GM21360 (cell line): ENCODE results near the gene LDAH.
A peak's percentile ranks its signal among the peaks of the same experiment; 100 is the strongest.

Experiments
- ATAC-seq: cut with Tn5 transposase; IDR thresholded peaks from one replicate; pipeline ENCODE4 v1.9.1; 2021; ENCODE audit warnings: mild to moderate bottlenecking, moderate library complexity; ENCODE audit not compliant: unreplicated experiment

LDAH gene

GRCh38 chr2:20669562-20670314 lies 153.2 kb downstream of the LDAH start:
- ATAC-seq = no peak

- no peak for ATAC-seq
Observed at GRCh38 chr2:20668871-20669475, 153.9 kb downstream of the LDAH start.

GRCh38 chr2:20668451-20668850 lies 154.4 kb downstream of the LDAH start:
- no peak for ATAC-seq

DNA sequence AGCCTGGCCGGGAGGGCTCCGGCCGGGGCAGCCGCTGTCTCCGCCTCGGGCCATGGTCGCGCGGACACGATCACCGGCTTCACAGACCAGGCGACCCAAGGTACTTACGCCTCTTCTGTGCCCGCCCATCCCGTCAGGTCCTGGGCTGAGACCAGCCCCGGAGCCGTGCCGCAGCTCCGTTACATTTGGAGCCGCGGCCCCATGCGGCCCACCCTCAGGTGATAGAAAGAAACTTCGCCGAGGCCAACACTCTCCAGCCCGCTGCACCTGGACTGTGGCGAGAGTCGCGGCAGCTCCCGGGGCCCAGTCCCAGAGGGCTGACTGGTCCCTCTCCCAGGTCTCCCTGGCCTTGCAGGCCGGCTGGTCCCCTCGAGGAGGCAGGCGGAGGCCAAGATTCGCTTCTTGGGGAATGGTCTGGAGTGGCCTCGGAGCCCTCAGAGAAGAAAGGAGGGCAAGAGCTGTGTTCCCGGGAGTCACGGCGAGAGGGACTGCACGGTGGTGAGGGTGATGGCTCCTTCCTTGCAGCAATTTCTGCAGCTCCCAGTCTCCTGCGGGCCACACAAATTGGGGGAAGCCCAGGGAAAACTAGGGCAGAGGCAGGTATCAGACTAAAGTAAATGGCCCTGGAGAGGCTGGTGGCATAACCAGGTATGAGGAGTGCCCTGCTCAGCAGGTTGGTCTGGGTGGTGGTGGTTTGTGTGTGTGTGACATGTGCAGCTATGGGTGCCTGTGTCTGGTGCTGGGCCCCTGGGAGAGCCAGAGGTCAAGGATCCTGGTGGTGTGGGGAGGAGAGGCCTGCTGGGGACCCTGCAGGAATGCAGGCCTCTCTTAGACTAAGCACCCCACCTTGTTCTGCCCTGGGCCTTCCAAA lies 155.1 kb downstream of the LDAH start:
- ATAC-seq = no peak

DNA sequence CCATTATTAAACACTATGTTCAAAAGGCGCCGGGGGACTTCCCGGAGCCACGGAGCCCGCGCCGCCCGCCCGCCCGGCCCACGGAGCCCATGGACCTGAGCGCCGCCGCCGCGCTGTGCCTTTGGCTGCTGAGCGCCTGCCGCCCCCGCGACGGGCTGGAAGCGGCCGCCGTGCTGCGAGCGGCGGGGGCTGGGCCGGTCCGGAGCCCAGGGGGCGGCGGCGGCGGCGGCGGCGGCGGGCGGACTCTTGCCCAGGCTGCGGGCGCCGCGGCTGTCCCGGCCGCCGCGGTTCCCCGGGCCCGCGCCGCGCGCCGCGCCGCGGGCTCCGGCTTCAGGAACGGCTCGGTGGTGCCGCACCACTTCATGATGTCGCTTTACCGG lies 155.8 kb downstream of the LDAH start:
- no peak for ATAC-seq

- ATAC-seq = no peak
Observed at GRCh38 chr2:20666304-20667150, 156.4 kb downstream of the LDAH start, which contains the start of gene GDF7. Gene GDF7 (plus strand): TSS chr2:20667144. CDS start chr2:20667240, 96 bp downstream.

- no peak for ATAC-seq
Observed at GRCh38 chr2:20666005-20666303, 156.9 kb downstream of the LDAH start.

DNA sequence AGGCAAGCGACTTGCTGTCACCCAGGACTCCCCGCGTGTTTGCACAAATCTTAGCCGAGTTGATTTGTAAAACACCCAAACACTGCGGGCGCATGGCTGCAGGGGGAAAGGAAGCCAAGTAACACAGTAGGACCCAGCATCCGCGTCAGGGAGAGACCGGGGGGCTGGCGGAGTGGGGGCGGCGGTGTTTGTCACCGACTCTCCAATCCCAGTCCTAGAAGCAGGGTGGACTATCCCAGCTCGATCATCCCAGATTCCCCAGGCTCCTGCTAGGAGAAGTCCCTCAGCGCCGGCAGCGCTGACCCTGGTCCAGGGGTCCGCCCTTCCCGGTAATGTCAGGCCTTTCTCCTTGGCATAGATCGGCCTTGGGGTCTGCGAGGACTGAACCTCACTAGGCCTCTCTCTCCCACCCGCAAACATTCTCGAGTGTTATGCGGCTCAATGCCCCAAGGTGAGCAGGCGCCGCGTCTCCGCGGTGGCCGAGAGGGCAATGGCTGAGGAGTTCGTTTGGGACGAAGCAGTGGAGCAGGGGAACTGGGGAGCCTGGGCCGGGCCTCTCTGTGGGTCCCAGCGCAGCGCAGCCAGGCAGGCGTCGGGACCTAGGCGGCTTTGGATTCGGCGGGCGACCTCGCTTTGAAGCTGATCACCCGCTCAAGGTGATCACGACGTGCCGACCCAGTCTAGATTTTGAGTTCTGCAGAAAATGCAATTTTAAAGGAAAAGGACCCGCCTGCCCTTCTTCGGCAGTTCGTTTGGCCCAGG lies 157.5 kb downstream of the LDAH start:
- no peak for ATAC-seq

GRCh38 chr2:20664431-20665242 lies 158.3 kb downstream of the LDAH start:
- no peak for ATAC-seq

DNA sequence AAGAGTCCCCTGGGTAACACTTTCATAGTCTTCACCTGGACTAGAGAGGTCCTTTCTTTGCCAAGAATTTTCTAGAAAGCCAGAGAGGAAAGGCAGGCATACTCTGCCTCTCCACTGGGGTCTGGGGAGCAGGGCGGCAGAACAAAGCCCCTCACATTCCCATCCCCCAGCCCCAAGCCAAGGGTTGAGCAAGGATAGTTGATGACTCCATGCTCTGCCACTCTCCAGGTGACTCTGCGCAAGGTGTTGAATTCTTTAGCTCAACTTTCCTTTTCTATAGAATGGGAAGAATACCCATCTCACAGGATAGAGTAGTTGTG lies 158.9 kb downstream of the LDAH start:
- ATAC-seq = no peak

GRCh38 chr2:20663196-20664070 lies 159.5 kb downstream of the LDAH start:
- ATAC-seq = no peak

DNA sequence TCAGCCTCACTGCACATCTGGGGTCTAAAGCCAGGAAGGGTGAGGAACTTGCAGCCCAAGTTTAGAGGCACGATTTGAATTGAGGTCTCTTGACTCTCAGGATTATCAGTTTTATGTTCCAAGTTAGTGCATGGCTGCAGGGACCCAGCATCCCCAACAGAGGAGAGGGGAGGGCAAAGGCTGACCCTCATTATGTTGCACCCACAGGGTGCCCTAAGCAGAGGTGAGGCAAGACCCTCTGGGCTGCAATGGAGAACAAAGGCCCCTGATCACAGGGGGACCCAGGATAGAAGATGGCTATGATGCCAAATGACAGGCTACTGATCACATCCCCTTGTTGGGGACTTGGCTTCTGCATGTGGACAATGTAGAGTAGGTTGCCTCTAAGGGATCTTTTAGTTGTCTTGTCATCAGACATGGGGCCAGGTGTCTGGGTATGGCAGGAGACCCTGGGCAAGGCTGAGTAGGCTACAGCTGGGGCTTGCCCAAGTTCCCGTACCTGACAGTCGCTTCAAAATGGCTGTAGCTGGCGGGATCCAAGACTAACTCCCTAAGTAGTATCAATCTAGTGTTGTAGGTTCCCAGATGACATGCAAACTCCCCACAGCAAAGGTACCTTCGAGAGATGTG lies 160.5 kb downstream of the LDAH start:
- ATAC-seq = no peak

DNA sequence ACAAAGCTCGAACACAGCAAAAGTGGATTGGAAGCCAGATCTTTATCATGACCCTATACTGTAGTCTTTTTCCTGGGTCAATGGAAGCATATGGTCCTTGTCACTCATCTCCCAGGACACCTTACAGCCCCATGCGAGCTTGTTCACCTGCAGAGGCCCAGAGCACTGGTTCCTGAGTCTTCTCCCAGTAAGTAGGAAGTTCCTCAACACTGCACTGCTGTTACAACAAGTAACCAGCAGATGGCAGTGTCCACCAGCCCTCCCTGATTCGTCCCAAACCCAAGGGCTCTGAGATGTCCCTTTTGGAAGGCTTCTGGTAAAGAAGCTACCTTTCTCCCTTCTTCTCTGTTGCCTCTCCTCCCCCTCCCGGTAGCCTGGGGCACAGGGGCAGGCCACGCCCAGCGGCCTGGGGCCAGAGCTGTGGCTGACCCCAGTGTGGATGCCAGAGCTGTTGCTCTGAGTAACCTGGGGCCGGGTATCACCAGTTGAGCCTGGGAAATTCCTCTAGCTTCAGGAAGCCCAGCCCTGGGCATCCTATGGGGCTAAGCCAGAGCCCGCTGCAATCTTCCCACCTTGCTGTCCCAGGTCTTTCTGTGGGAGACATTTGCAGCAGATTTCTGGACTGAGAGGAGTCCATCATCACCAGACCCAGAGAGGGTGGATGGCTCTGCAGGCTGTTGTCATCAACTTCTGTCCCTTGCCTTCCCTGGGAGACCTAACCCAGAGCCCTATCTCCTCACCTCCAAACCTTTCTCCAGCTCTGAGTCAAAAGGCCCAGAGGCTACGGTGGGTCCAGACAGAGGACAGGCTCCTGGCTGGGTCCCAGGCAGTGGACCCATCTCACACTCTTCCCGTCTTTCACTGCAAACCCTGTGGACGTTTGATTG lies 161.2 kb downstream of the LDAH start:
- ATAC-seq = peak; percentile 43

- ATAC-seq = no peak
Observed at GRCh38 chr2:20660506-20661420, 162.1 kb downstream of the LDAH start.

DNA sequence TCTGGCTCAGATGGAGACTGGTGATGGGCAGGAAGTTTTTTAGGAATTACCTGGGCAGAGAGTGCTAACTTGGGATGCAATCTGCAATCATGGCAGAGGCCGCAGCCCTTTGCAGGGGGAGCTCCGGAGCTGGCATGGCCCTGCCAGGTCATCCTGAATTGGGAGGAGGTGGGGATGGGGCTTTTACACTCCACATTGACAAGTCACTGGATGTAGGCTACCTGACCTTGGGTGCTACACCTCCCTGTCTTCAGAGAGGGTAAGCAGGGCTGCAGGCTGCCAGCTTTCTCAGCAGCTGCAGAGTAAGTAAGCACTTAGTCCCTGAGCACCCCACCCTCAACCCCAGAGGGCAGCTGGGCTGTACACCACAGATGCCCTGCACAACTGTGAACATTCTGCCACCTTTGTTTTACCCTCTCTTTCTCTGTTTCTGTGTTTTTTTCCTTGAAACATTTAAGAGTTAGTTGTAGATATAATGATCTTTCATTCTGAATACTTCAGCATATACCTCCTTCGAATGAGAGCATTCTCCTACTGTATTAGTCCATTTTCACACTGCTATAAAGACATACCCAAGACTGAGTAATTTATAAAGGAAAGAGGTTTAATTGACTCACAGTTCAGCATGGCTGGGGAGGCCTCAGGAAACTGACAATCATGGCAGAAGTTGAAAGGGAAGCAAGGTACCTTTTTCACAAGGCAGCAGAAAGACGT lies 165.2 kb downstream of the LDAH start:
- ATAC-seq = no peak
